Upper lobe of right lung (tissue), 1 donor: ENCODE measurements around the gene RHBG. TPM values are rescaled to one million over a fixed set of nuclear protein-coding genes. Genes with fewer than 3 reads are reported as not detected.

ENCODE experiments used
- ATAC-seq: fragments of 200-7000 bp; cut with Tn5 transposase; one replicate; pipeline ENCODE4 v1.9.1; 2020; ENCODE audit warnings: mild to moderate bottlenecking, moderate library complexity
- DNase-seq: peaks from one replicate; pipeline ENCODE4 v3.0.0-alpha.2; 2020
- H3K27ac ChIP-seq: fragments of 200-600 bp; one replicate; pipeline ENCODE4 v1.8.0; 2022
- H3K27me3 ChIP-seq: fragments of 200-600 bp; one replicate; pipeline ENCODE4 v1.8.0; 2022; ENCODE audit warnings: mild to moderate bottlenecking
- H3K36me3 ChIP-seq: fragments of 200-600 bp; one replicate; pipeline ENCODE4 v1.8.0; 2022
- H3K4me1 ChIP-seq: fragments of 200-600 bp; one replicate; pipeline ENCODE4 v1.8.0; 2022
- H3K4me3 ChIP-seq: fragments of 200-600 bp; one replicate; pipeline ENCODE4 v1.8.0; 2022; ENCODE audit warnings: mild to moderate bottlenecking
- H3K9me3 ChIP-seq: fragments of 200-600 bp; one replicate; pipeline ENCODE4 v1.8.0; 2022
- intact Hi-C: fragments of 100-400 bp; cut with DNase I; formaldehyde crosslinking; loops from one replicate; pipeline ENCODE4 v1.11.0; 2022
- total RNA-seq: library from RNA; stranded (reverse); fragmentation: NEBNext Ultra II Directional; extraction: Animal tissue kit (Norgen Biotek cat#: 25700); gene quantifications from one replicate; pipeline ENCODE4 v1.2.1, GENCODE V29; 2021
- TF ChIP-seq, protein P1 (sequence below): fragments of 200-600 bp; IDR thresholded peaks from one replicate; pipeline ENCODE4 v1.8.0; 2022; ENCODE audit warnings: antibody characterized with exemption
- donor health status: DM: no; HTN: yes; CAD: no; lungs with severe emphysema.

RHBG gene
- total RNA-seq, 1 donor from 2014 or later: not detected

DNA sequence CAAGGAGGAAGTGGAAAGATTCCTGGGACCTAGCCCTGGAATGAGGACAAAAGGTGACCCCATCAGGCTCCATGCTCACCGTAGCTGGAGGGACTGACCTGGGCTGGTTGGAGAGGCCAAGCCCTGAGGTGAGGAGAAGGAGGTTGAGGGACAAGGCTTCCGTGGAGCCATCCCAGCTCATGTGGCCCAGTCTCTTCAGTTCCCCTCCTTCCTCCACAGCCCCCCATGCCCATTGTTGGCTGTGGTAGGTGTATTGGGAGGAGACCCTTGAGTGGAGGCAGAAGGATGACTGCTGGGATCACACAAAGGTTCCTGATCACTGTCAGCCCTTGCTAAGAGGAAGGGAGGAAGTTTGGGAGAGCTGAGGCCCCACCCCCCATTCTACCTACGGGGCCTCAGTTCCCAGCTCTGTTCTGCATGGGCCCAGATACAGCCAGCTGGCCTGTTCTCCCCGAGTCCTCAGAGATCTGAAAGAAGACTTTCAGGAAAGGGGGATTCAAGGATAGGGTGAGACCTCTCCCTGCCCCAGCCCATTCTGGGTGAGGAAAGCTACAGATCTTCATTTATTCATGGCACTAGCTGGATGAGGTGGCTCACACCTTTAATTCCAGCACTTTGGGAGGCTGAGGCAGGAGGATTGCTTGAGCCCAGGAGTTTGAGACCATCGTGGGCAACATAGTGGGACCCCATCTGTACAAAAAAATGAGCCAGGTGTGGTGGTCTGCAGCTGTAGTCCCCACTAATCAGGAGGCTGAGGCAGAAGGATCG is 17.3 kb downstream of the RHBG start:
- no peak for ATAC-seq
- H3K27ac ChIP-seq: no peak overlapping the region
- H3K4me3 ChIP-seq: no peak overlapping the region
- DNase-seq: no peak
- TF ChIP-seq, protein P1, sequence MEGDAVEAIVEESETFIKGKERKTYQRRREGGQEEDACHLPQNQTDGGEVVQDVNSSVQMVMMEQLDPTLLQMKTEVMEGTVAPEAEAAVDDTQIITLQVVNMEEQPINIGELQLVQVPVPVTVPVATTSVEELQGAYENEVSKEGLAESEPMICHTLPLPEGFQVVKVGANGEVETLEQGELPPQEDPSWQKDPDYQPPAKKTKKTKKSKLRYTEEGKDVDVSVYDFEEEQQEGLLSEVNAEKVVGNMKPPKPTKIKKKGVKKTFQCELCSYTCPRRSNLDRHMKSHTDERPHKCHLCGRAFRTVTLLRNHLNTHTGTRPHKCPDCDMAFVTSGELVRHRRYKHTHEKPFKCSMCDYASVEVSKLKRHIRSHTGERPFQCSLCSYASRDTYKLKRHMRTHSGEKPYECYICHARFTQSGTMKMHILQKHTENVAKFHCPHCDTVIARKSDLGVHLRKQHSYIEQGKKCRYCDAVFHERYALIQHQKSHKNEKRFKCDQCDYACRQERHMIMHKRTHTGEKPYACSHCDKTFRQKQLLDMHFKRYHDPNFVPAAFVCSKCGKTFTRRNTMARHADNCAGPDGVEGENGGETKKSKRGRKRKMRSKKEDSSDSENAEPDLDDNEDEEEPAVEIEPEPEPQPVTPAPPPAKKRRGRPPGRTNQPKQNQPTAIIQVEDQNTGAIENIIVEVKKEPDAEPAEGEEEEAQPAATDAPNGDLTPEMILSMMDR: no peak
- H3K36me3 ChIP-seq: no peaks in the 10 kb centered on the region
- H3K9me3 ChIP-seq: no peaks in the 10 kb centered on the region
- peaks cover 2% of the 10 kb centered on the region for H3K4me1 ChIP-seq
- intact Hi-C loops: loop anchor here (2.0 kb wide), 1 partner anchor 58 kb away; no protein-coding TSS in a partner anchor
- peaks cover 47% of the 10 kb centered on the region for H3K27me3 ChIP-seq

DNA sequence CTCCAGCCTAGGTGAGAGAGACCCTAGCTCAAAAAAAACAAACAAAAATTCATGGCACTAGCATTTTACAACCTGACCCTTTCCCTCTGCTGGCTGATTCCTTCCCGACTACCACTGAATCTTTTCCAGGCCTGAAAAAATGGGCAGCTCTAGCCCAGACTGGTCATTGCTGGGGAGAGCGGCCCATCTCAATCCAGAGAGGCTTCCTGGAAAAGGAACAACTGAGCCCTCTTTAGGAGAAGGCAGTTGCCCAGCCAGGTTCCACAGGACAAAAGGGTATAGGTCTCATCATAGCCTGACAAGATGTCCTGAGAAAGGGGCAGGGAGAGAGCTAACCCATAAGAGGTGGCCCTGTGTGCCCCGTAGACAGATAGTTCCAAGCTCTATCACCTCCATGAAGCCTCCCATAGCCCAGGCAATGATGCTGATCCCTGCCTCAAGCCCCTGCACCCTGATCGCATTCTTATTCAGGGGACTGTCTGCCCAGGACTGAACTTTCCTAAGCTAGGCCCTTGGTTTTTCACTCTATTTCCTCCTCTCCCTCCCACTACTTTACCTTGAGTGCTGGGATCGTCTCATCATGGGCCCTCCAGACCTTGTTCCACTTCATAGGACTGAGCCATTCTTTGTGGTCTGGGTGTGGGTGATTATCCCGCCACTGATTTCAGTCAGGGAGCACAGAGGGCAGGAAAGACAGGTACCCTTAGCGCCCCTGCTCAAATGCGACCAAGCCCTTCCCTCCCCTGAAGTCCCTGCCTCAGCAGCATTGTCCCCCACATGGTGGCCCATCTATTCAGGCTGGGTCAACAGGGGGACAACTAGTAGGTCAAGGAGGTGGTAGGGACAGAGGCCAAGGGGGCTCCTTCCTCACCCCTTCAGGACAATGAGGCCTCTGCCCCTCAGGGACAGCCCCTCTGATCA is 18.2 kb downstream of the RHBG start:
- H3K4me3 ChIP-seq: no peak overlapping the region
- no peaks in the 10 kb centered on the region for H3K36me3 ChIP-seq
- H3K27me3 ChIP-seq: peaks cover 55% of the 10 kb centered on the region
- intact Hi-C loops: loop anchor here (2.0 kb wide), 1 partner anchor 58 kb away; no protein-coding TSS in a partner anchor
- DNase-seq (no peak), ATAC-seq (no peak)
- no peak overlapping the region for H3K27ac ChIP-seq
- peaks cover 2% of the 10 kb centered on the region for H3K4me1 ChIP-seq
- no peaks in the 10 kb centered on the region for H3K9me3 ChIP-seq
- TF ChIP-seq, protein P1: no peak

DNA sequence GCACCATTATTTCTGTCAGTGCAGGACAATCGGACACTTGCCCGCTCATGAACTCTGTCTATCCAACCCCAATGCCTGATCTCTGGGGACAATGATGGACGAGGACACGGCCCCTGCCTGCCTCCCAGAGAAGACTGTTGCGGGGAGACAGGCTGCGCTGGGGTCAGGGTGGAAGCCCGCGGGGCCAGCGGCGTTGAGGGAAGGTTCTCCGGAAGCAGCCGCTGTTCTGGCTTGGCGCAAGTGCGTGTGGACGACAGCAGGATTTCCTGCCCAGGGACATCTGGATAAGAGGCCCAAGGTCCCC is 18.8 kb downstream of the RHBG start:
- H3K9me3 ChIP-seq: no peaks in the 10 kb centered on the region
- peaks cover 2% of the 10 kb centered on the region for H3K4me1 ChIP-seq
- TF ChIP-seq, protein P1: no peak
- peaks cover 55% of the 10 kb centered on the region for H3K27me3 ChIP-seq
- DNase-seq (no peak), ATAC-seq (no peak)
- H3K27ac ChIP-seq: no peak overlapping the region
- no peak overlapping the region for H3K4me3 ChIP-seq
- no peaks in the 10 kb centered on the region for H3K36me3 ChIP-seq
- intact Hi-C loops: loop anchor here (2.0 kb wide), 1 partner anchor 57 kb away; no protein-coding TSS in a partner anchor

DNA sequence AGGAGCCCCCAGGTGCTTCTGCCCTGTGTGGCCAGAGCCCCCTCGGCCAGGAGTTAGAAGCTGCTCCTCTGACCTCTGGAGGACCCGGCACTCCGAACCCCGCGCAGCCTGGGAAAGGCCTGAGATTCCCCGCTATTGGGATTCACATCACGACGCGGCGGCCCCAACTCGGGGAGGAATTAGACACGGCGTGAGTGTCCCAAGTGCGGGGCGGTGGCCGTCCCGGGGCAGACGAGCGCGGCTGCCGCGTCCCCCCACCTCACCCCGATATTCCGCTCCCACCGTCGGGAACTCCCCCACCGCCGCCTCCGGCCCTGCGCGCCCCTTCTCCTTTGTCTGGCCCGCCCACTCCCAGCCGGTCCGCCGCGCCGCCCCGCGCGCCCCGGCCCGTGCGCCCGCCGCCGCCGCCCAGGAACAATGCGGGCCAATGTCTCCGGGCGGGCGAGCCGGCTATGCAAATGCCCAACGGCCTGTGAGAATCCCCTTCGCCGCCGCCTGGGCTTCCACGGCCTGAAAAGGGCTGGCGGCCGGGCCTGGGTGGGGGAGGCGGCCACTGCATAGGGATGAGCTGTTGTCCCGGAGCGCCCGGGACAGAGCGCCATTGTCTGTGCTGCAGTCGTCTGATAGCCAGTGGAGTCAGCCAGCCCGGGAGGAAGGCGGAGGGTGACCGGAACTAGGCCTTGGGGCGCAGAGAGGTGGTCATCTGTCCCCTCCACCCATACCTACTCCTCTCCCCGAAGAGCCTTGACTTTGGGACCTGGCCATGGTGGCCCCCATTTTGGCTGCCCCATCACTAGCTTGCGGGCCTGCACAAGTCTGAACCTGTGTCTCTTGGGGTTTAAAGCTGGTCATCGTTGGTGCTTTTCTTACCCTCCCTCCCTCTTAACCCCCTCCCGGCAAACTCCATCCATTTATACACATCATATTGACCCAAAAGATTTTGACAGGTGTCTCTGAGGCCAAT is 19.4 kb downstream of the RHBG start:
- no peak overlapping the region for H3K27ac ChIP-seq
- H3K4me3 ChIP-seq: no peak overlapping the region
- intact Hi-C loops: no loop called here
- TF ChIP-seq, protein P1: no peak
- H3K4me1 ChIP-seq: peaks cover 2% of the 10 kb centered on the region
- H3K36me3 ChIP-seq: no peaks in the 10 kb centered on the region
- H3K9me3 ChIP-seq: no peaks in the 10 kb centered on the region
- ATAC-seq (no peak), DNase-seq (no peak)
- H3K27me3 ChIP-seq: peaks cover 60% of the 10 kb centered on the region

DNA sequence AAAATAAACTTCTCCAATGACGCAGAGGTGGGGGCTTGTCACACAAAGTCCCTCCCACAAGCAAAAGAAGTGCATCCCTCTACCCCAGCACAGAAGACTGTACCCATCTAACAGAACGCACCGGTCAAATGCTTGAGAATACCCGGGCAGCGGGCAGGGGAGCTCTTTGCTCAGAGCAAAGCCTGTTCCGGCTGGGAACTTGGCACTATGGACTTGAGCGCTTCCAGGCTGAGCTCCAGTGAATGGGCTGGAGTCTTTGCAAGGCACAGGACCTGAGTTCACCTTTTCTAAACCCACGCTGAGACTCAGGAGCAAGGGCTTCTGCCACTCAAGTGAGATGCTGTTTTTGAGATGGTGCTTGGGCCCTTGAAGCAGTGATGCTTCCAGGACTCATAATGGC is 20.3 kb downstream of the RHBG start:
- TF ChIP-seq, protein P1: no peak
- DNase-seq (no peak), ATAC-seq (no peak)
- H3K4me1 ChIP-seq: peaks cover 2% of the 10 kb centered on the region
- H3K4me3 ChIP-seq: no peak overlapping the region
- no peaks in the 10 kb centered on the region for H3K9me3 ChIP-seq
- H3K36me3 ChIP-seq: no peaks in the 10 kb centered on the region
- H3K27me3 ChIP-seq: peaks cover 60% of the 10 kb centered on the region
- intact Hi-C loops: no loop called here
- H3K27ac ChIP-seq: no peak overlapping the region
